ENCODE data around the gene NUB1. TPM values are rescaled to one million over a fixed set of nuclear protein-coding genes. Genes with fewer than 3 reads are reported as not detected.
A peak's percentile ranks its signal among the peaks of the same experiment; 100 is the strongest.

The NUB1 gene, protein sequence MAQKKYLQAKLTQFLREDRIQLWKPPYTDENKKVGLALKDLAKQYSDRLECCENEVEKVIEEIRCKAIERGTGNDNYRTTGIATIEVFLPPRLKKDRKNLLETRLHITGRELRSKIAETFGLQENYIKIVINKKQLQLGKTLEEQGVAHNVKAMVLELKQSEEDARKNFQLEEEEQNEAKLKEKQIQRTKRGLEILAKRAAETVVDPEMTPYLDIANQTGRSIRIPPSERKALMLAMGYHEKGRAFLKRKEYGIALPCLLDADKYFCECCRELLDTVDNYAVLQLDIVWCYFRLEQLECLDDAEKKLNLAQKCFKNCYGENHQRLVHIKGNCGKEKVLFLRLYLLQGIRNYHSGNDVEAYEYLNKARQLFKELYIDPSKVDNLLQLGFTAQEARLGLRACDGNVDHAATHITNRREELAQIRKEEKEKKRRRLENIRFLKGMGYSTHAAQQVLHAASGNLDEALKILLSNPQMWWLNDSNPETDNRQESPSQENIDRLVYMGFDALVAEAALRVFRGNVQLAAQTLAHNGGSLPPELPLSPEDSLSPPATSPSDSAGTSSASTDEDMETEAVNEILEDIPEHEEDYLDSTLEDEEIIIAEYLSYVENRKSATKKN
- total RNA-seq (100 to 1,000 TPM in 2 of 5 experiments, 10 to 100 TPM in 3; 75.1 to 116 (median 82.0) TPM), polyA plus RNA-seq (10 to 100 TPM; 58.1 to 68.6 TPM), total RNA-seq (128 reads per million, percentile 88 among the genes with 10 or more reads in this experiment)

GRCh38 chr7:151341357-151342101, at the start of gene NUB1:
NUB1 (plus strand) TSS chr7:151341812; CDS start chr7:151345350, 3,538 bp downstream.
- peak; percentile 79 to 99 (median 90) for DNase-seq
- H3K27me3 Mint-ChIP-seq, result no peaks in the 10 kb centered on the region
- peaks cover 10 to 44% (median 33%) of the 10 kb centered on the region in 7 donors for H3K4me1 Mint-ChIP-seq
- Histone ChIP-seq H3K4me1 (ENCODE audit: control insufficient read depth in 2 of 2, insufficient read depth in 2 of 2, low read length in 2 of 2) (peaks cover 19 to 21% of the 10 kb centered on the region in 2 donors), H3K9me3 (ENCODE audit: control insufficient read depth in 2 of 3, low read length in 3 of 3) (no peaks in the 10 kb centered on the region), H3K27ac (ENCODE audit: low read depth, low read length) (peak within 1 kb of the TSS; percentile 88), H3K4me3 (ENCODE audit: low read length) (peak within 1 kb of the TSS; percentile 84), H3K36me3 (ENCODE audit: control insufficient read depth in 2 of 3, insufficient read depth in 3 of 3, low read length in 3 of 3) (peaks cover 7 to 14% (median 9%) of the 10 kb centered on the region in 3 experiments), H3K27me3 (ENCODE audit: control insufficient read depth in 2 of 2, insufficient read depth in 2 of 2, low read length in 2 of 2) (no peaks in the 10 kb centered on the region)
- H3K9me3 Mint-ChIP-seq, result peaks cover 0 to 14% (median 6%) of the 10 kb centered on the region in 11 donors
- H3K4me3 Mint-ChIP-seq, result peak within 1 kb of the TSS; percentile 84 to 91 (median 87)
- H3K36me3 Mint-ChIP-seq, result peaks cover 5 to 18% (median 14%) of the 10 kb centered on the region in 5 donors
- peak; percentile 98 for ATAC-seq
- ChIA-PET POLR2A (interaction anchor here (0.6 to 4.8 kb wide), 10 partner anchors 11 to 328 kb away, joined by 3 to 32 read pairs (median 4); partner anchors contain the start of gene ABCF2), CTCF (interaction anchor here (0.6 to 4.8 kb wide), 4 partner anchors 11 to 431 kb away, joined by 3 to 13 read pairs (median 4); no protein-coding TSS in a partner anchor)
- intact Hi-C loops (cut with micrococcal nuclease), result loop anchor here (1.0 to 10.0 kb wide), 9 partner anchors 9 to 964 kb away; partner anchors contain the start of genes ABCB8 (in 2 of the 2), ABCF2 (in 2 of the 2), ATG9B (in 1 of the 2) and FASTK (in 1 of the 2)
- peak within 1 kb of the TSS; percentile 83 to 96 (median 90) for H3K27ac Mint-ChIP-seq

DNA sequence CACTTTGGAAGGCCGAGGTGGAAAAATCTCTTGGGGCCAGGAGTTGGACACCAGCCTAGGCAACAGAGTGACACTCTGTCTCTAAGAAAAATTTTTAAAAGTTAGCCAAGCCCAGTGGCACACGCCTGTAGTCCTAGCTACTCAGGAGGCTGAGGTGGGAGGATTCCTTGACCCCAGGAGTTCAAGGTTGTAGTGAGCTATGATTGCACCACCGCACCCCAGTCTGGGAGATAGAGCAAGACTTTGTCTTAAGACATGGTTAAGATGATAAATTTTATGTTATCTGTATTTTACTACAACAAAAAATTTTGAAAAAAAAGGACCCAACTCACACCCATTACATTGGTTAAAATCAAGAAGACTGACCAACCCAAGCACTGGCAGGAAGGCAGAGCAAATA, 48.8 kb upstream of the NUB1 start:
- intact Hi-C loops (cut with micrococcal nuclease), result no loop called here
- ChIA-PET CTCF (interaction anchor here (0.6 kb wide), 1 partner anchor 13 kb away, joined by 5 read pairs; no protein-coding TSS in a partner anchor), POLR2A (no interaction called here)
- ATAC-seq, result no peak
- Mint-ChIP-seq H3K9me3 (peaks cover 0 to 11% (median 6%) of the 10 kb centered on the region in 11 donors), H3K27ac (no peak overlapping the region), H3K27me3 (peaks cover 4 to 22% (median 10%) of the 10 kb centered on the region in 5 donors), H3K36me3 (peaks cover 0 to 6% (median 5%) of the 10 kb centered on the region in 5 donors), H3K4me1 (no peaks in the 10 kb centered on the region), H3K4me3 (no peak overlapping the region)
- H3K9me3 ChIP-seq (ENCODE audit: control insufficient read depth in 2 of 3, low read length in 3 of 3), result no peaks in the 10 kb centered on the region
- H3K4me3 ChIP-seq (ENCODE audit: low read length), result no peak overlapping the region
- H3K36me3 ChIP-seq (ENCODE audit: control insufficient read depth in 2 of 3, insufficient read depth in 3 of 3, low read length in 3 of 3), result no peaks in the 10 kb centered on the region
- H3K27me3 ChIP-seq (ENCODE audit: control insufficient read depth in 2 of 2, insufficient read depth in 2 of 2, low read length in 2 of 2), result no peaks in the 10 kb centered on the region
- no peaks in the 10 kb centered on the region for H3K4me1 ChIP-seq (ENCODE audit: control insufficient read depth in 2 of 2, insufficient read depth in 2 of 2, low read length in 2 of 2)
- DNase-seq, result no peak
- no peak overlapping the region for H3K27ac ChIP-seq (ENCODE audit: low read depth, low read length)

DNA sequence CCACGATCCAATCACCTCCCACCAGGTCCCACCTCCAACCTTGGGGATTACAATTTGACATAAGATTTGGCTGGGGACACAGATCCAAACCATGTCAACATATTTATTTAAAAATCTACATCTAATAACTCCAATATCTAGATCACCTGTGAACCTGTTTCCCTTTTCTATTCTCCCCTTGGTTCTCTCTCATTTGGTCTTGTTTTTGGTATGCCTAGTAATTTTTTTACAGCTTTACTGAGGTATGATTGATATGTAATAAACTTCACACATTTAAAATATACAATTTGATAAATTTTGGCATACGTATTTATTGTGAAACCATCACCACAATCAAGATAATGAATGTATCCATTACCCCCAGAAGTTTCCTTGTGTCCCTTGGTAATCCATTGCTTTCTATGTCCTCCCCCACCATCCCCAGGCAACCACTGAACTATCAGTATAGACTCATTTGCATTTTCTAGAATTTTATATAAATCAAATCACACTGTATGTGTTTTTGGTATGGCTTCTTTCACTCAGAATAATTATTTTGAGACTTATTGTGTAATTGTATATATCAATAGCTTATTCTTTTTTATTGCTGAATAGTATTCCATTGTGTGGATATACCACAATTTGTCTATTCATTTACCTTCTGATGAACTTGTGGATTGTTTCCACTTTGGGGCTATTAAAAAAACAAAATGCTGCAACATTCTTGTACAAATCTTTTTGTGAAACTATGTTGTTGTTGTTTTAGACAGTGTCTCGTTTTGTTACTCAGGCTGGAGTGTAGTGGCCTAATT, 45.2 kb upstream of the NUB1 start:
- H3K4me3 Mint-ChIP-seq, result no peak overlapping the region

GRCh38 chr7:151298765-151299164, 42.8 kb upstream of the NUB1 start:
- ATAC-seq (no peak), DNase-seq (no peak)
- H3K36me3 Mint-ChIP-seq, result peaks cover 0 to 6% (median 5%) of the 10 kb centered on the region in 5 donors
- H3K27me3 Mint-ChIP-seq, result peaks cover 12 to 38% (median 19%) of the 10 kb centered on the region in 5 donors
- Histone ChIP-seq H3K36me3 (ENCODE audit: control insufficient read depth in 2 of 3, insufficient read depth in 3 of 3, low read length in 3 of 3) (no peaks in the 10 kb centered on the region), H3K4me1 (ENCODE audit: control insufficient read depth in 2 of 2, insufficient read depth in 2 of 2, low read length in 2 of 2) (peaks cover 3 to 6% of the 10 kb centered on the region in 2 donors), H3K4me3 (ENCODE audit: low read length) (no peak overlapping the region), H3K27me3 (ENCODE audit: control insufficient read depth in 2 of 2, insufficient read depth in 2 of 2, low read length in 2 of 2) (no peaks in the 10 kb centered on the region), H3K27ac (ENCODE audit: low read depth, low read length) (no peak overlapping the region), H3K9me3 (ENCODE audit: control insufficient read depth in 2 of 3, low read length in 3 of 3) (no peaks in the 10 kb centered on the region)
- H3K4me1 Mint-ChIP-seq, result peaks cover 0 to 4% (median 3%) of the 10 kb centered on the region in 7 donors
- intact Hi-C loops (cut with micrococcal nuclease), result no loop called here
- no peak overlapping the region for H3K27ac Mint-ChIP-seq
- ChIA-PET CTCF (interaction anchor here (0.6 kb wide), 1 partner anchor 16 kb away, joined by 3 read pairs; no protein-coding TSS in a partner anchor), POLR2A (no interaction called here)
- peaks cover 0 to 11% (median 6%) of the 10 kb centered on the region in 11 donors for H3K9me3 Mint-ChIP-seq
- H3K4me3 Mint-ChIP-seq, result no peak overlapping the region

More for the DNA sequence above, 45.2 kb upstream of the NUB1 start:
- no peak for ATAC-seq
- H3K9me3 ChIP-seq (ENCODE audit: control insufficient read depth in 2 of 3, low read length in 3 of 3), result no peaks in the 10 kb centered on the region
- peaks cover 0 to 6% (median 5%) of the 10 kb centered on the region in 5 donors for H3K36me3 Mint-ChIP-seq
- H3K36me3 ChIP-seq (ENCODE audit: control insufficient read depth in 2 of 3, insufficient read depth in 3 of 3, low read length in 3 of 3), result no peaks in the 10 kb centered on the region
- H3K27me3 Mint-ChIP-seq, result peaks cover 7 to 28% (median 10%) of the 10 kb centered on the region in 5 donors
- no peak overlapping the region for H3K27ac ChIP-seq (ENCODE audit: low read depth, low read length)
- ChIA-PET CTCF (interaction anchor here (0.7 kb wide), 1 partner anchor 10 kb away, joined by 3 read pairs; no protein-coding TSS in a partner anchor), POLR2A (no interaction called here)
- no peak overlapping the region for H3K27ac Mint-ChIP-seq
- H3K9me3 Mint-ChIP-seq, result peaks cover 0 to 11% (median 6%) of the 10 kb centered on the region in 11 donors
- H3K4me3 ChIP-seq (ENCODE audit: low read length), result no peak overlapping the region
- H3K27me3 ChIP-seq (ENCODE audit: control insufficient read depth in 2 of 2, insufficient read depth in 2 of 2, low read length in 2 of 2), result no peaks in the 10 kb centered on the region
- H3K4me1 Mint-ChIP-seq, result peaks cover 0 to 4% (median 0%) of the 10 kb centered on the region in 7 donors
- DNase-seq, result no peak
- H3K4me1 ChIP-seq (ENCODE audit: control insufficient read depth in 2 of 2, insufficient read depth in 2 of 2, low read length in 2 of 2), result no peaks in the 10 kb centered on the region
- intact Hi-C loops (cut with micrococcal nuclease), result no loop called here

DNA sequence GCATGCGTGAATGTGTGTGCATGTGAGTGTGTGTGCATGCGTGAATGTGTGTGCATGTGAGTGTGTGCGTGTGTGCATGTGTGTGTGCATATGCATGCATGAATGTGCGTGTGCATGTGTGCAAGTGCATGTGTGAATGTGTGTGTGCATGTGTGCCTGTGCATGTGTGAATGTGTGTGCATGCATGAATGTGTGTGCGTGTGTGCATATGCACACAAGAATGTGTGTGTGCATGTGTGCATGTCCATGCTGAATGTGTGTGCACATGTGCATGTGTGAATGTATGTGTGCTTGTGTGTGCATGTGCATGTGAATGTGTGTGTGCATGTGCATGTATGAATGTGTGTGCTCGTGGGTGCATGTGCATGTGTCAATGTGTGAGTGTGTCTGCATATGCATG, 42.1 kb upstream of the NUB1 start:
- H3K9me3 ChIP-seq (ENCODE audit: control insufficient read depth in 2 of 3, low read length in 3 of 3), result no peaks in the 10 kb centered on the region
- no peaks in the 10 kb centered on the region for H3K27me3 ChIP-seq (ENCODE audit: control insufficient read depth in 2 of 2, insufficient read depth in 2 of 2, low read length in 2 of 2)
- no peak overlapping the region for H3K4me3 ChIP-seq (ENCODE audit: low read length)
- DNase-seq (no peak), ATAC-seq (no peak)
- H3K27ac Mint-ChIP-seq, result no peak overlapping the region
- POLR2A ChIA-PET, result no interaction called here
- peaks cover 11 to 38% (median 20%) of the 10 kb centered on the region in 5 donors for H3K27me3 Mint-ChIP-seq
- H3K4me1 Mint-ChIP-seq, result peaks cover 0 to 6% (median 5%) of the 10 kb centered on the region in 7 donors
- H3K9me3 Mint-ChIP-seq, result peaks cover 0 to 11% (median 6%) of the 10 kb centered on the region in 11 donors
- H3K36me3 Mint-ChIP-seq, result peaks cover 0 to 6% (median 5%) of the 10 kb centered on the region in 5 donors
- H3K27ac ChIP-seq (ENCODE audit: low read depth, low read length), result no peak overlapping the region
- intact Hi-C loops (cut with micrococcal nuclease), result no loop called here
- no peak overlapping the region for H3K4me3 Mint-ChIP-seq
- H3K4me1 ChIP-seq (ENCODE audit: control insufficient read depth in 2 of 2, insufficient read depth in 2 of 2, low read length in 2 of 2), result peaks cover 3 to 6% of the 10 kb centered on the region in 2 donors
- H3K36me3 ChIP-seq (ENCODE audit: control insufficient read depth in 2 of 3, insufficient read depth in 3 of 3, low read length in 3 of 3), result no peaks in the 10 kb centered on the region
- CTCF ChIA-PET, result interaction anchor here (0.6 kb wide), 1 partner anchor 15 kb away, joined by 3 read pairs; no protein-coding TSS in a partner anchor
